HCT116 (cell line): ENCODE results near the gene PET117.

Source experiments
- CEBPB ChIP-seq: IDR thresholded peaks from 2 replicates; pipeline ENCODE4 v1.6.1; 2012; ENCODE audit warnings: low read depth
- CTCF ChIP-seq, 3 experiments: fragments of 200-600 bp in 1 of 3; sonication (generic) in 1 of 3; IDR thresholded peaks in 2 of 3; conservative IDR thresholded peaks in 1 of 3; 2 replicates each; pipeline ENCODE4 v1.5.1; 2012 to 2017; ENCODE audit warnings: low read depth in 2 of 3, low read length in 2 of 3, antibody characterized with exemption in 1 of 3, borderline replicate concordance in 1 of 3, control low read depth in 1 of 3, mild to moderate bottlenecking in 1 of 3, mixed read lengths in 1 of 3, mixed run types in 1 of 3, moderate library complexity in 1 of 3; ENCODE audit not compliant: insufficient read depth in 1 of 3
- EGR1 ChIP-seq: IDR thresholded peaks from 2 replicates; pipeline ENCODE4 v1.6.1; 2012; ENCODE audit warnings: low read depth
- ELF1 ChIP-seq: IDR thresholded peaks from 2 replicates; pipeline ENCODE4 v1.6.1; 2012; ENCODE audit warnings: low read depth, borderline replicate concordance
- EZH2 ChIP-seq: fragments of 200-600 bp; sonication (generic); IDR thresholded peaks from 2 replicates; pipeline ENCODE4 v1.6.1; 2017; ENCODE audit warnings: antibody characterized with exemption, mixed run types
- EZH2phosphoT487 ChIP-seq: fragments of 200-600 bp; IDR thresholded peaks from 2 replicates; pipeline ENCODE4 v1.6.1; 2018; ENCODE audit warnings: antibody characterized with exemption, borderline replicate concordance
- FOSL1 ChIP-seq: IDR thresholded peaks from 2 replicates; pipeline ENCODE4 v1.6.1; 2012; ENCODE audit warnings: low read depth
- MAX ChIP-seq: IDR thresholded peaks from 2 replicates; pipeline ENCODE4 v1.6.1; 2012
- POLR2A ChIP-seq: IDR thresholded peaks from 2 replicates; pipeline ENCODE4 v1.7.0; 2011; ENCODE audit warnings: borderline replicate concordance; ENCODE audit not compliant: insufficient read depth, insufficient read length; ENCODE audit errors: extremely low read depth
- POLR2AphosphoS5 ChIP-seq: IDR thresholded peaks from 2 replicates; pipeline ENCODE4 v1.6.1; 2011; ENCODE audit warnings: mild to moderate bottlenecking, low read depth, low read length, moderate library complexity
- SIN3A ChIP-seq: IDR thresholded peaks from 2 replicates; pipeline ENCODE4 v1.6.1; 2012; ENCODE audit warnings: low read depth
- SRF ChIP-seq: IDR thresholded peaks from 2 replicates; pipeline ENCODE4 v1.6.1; 2012; ENCODE audit warnings: low read depth
- YY1 ChIP-seq: IDR thresholded peaks from 2 replicates; pipeline ENCODE4 v1.6.1; 2011; ENCODE audit warnings: low read length, low read depth, moderate library complexity, mild to moderate bottlenecking; ENCODE audit not compliant: insufficient replicate concordance; ENCODE audit errors: extremely low read depth

GRCh38 chr20:18138639-18139583, 1.2 kb downstream of the PET117 start:
- TF ChIP-seq CTCF (IDR thresholded peaks at IDR 0.05 in 2 of 3, conservative IDR thresholded peaks at IDR 0.05 in 1 of 3; ENCODE audit: borderline replicate concordance in 1 of 3, insufficient read depth in 1 of 3, low read depth in 2 of 3, low read length in 2 of 3), result no peak
- no peak for TF ChIP-seq EGR1
- no peak for TF ChIP-seq POLR2AphosphoS5
- no peak for TF ChIP-seq POLR2A
- TF ChIP-seq CEBPB, result no peak
- TF ChIP-seq MAX, result no peak
- TF ChIP-seq SRF, result no peak
- TF ChIP-seq SIN3A, result no peak
- no peak for TF ChIP-seq EZH2phosphoT487
- no peak for TF ChIP-seq EZH2
- TF ChIP-seq ELF1, result no peak
- no peak for TF ChIP-seq YY1
- no peak for TF ChIP-seq FOSL1
